D341Med (cell line): ENCODE results near the gene LTBP3.
"Not testable (repeated sequence)": the region's sequence is repeated elsewhere in the genome, so short reads cannot be mapped to it uniquely, and the experiment has no call there.

ENCODE experiments used
- DNase-seq: peaks from one replicate; pipeline ENCODE4 v3.0.0; 2012; ENCODE audit warnings: low spot score

The LTBP3 gene

GRCh38 chr11:65571420-65571819 lies 13.3 kb upstream of the LTBP3 start:
- no peak for DNase-seq

GRCh38 chr11:65569973-65570918 lies 12.1 kb upstream of the LTBP3 start, which contains the start of gene ZNRD2:
Gene ZNRD2, plus strand, starts transcription at chr11:65570477. Its CDS starts 15 bp downstream, at chr11:65570492.
- DNase-seq = peak; percentile 95

- peak; percentile 68 for DNase-seq
These were observed 11.2 kb upstream of the LTBP3 start for GRCh38 chr11:65569164-65569972.

DNA sequence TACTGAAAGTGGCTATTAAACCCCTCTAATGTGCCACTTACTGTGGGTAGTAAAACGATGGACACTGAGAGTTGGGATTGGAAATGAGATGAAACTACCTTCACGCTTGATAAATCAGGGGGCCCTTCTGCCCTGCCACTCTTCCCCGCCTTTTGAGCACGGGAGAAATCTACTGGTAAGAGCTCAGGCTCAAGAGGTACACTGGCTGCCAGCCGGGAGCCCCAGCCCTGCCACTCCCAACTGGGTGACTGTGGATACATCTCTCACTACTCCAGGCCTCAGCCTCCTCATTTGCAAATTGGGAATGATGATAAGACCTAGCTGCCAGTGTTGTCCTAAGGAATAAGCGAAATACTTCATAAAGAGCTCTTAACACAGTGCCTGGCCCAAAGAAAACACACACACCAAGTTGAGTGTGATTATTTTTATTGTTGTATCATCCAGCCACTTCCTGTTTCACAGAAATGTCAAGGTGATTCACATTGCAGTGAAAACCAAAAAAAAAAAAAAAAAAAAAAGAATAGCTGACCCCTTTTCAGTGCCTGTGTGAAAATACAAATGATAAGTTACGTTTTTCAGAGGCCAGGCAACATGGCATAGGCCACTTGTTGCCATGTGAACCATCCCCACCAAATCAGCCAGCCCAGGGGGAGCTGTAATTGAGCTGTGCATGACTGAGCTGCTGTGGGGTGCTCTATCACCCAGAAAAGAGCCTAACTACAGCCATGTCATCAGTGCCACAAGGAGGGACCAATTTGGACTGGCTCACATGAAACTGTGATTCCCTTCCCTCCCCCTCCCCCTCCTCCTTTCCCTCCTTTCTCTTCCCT lies 7.7 kb upstream of the LTBP3 start:
- no peak for DNase-seq

- not testable (repeated sequence) for DNase-seq
These were observed 6.9 kb upstream of the LTBP3 start for GRCh38 chr11:65564879-65565559.

DNA sequence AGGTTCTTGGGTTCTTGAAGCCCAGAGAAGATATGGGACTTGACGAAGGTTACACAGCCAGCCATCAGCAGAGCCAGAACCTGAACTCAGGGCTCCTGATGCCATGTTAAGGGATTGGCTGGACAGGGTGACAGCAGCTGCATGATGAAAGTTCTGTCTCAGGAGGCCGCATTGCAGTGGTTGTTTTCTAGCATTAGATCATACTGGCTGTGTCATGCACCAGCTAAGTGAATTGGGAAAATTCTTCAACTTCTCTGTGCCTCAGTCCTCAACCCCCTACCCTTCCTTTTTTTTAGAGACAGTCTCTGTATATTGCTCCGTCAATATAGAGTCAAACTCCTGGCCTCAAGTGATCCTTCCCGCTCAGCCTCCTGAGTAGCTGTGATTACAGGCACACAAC lies 5.4 kb upstream of the LTBP3 start:
- DNase-seq = no peak

GRCh38 chr11:65562788-65563187 lies 4.6 kb upstream of the LTBP3 start:
- no peak for DNase-seq

GRCh38 chr11:65562020-65562419 lies 3.9 kb upstream of the LTBP3 start:
- no peak for DNase-seq

- DNase-seq = peak; percentile 74
These were observed 2.6 kb upstream of the LTBP3 start for GRCh38 chr11:65560555-65561418.

GRCh38 chr11:65559951-65560537 lies 1.9 kb upstream of the LTBP3 start:
- no peak for DNase-seq

GRCh38 chr11:65559535-65559934 lies 1.4 kb upstream of the LTBP3 start:
- no peak for DNase-seq

DNA sequence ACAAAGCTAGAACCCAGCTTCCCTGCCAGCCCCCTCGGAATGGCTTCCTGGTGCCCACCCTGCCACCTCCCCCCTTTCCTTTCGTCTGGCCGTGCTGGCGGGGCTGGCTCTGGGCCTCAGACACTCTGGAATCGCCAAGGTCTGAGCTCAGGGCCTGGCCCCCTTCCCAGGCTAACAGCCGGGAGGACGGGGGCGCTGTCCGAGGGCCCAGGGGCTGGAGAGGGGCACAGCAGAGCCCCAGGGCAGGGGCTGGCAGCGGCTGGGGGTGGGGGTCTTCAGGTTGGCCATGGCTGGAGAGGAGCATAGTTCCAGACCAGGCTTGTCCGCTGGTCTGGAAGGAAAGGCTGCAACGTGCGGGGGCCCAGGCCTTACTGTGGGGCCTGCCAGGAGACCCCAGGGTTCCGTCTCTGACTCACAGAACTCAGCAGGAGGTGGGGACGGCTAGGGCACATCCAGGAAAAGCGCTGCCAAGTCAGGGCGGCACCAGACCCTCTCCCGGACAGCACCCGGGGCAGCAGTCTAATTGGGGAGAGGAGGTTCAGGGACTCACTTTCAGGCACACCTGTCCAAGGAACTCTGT lies 861 bp upstream of the LTBP3 start:
- no peak for DNase-seq

DNA sequence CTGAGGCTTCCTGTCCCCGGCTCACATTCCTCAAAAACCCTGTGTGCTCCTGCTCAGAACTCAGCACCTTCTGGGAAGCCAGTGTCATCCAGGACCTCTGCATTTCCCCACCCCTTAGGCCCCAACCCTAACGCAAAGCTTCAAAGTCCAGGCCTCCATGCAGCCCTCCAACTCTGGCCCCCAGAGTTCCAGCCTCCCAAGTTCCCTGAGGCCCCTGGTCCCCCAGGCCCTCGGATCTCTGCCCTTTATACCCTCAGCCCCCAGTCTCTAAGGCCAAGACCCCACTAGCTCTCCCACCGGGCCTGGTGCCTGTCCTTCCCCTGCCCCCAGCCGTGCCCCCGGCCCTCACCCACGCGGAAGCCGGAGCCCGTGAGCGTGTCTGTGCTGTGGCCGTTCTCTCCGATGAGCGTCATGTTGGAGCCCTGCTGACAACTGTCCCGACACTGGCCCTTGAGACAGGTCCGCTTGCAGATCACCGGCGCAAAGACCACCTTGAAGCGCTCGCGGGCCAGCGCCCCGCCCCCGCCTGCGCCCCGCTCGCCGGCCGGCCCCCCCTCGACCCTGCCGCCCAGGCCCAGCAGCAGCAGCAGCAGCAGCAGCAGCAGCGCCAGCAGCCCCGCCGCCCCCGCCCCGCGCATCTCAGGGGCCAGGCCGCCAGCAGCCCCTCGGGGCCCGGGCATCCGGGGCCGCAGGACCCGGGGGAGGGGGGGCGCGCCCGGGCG lies 718 bp downstream of the LTBP3 start:
- peak; percentile 72 for DNase-seq

- DNase-seq = no peak
These were observed 1.5 kb downstream of the LTBP3 start for GRCh38 chr11:65556470-65557279.

- no peak for DNase-seq
These were observed 2.4 kb downstream of the LTBP3 start for GRCh38 chr11:65555693-65556231.

- no peak for DNase-seq
These were observed 3.2 kb downstream of the LTBP3 start for GRCh38 chr11:65554842-65555430.

- no peak for DNase-seq
These were observed 3.9 kb downstream of the LTBP3 start for GRCh38 chr11:65554057-65554818.
